Upper lobe of left lung (tissue), 6 donors: Measurements from ENCODE around the gene VTCN1. TPM values are rescaled to one million over a fixed set of nuclear protein-coding genes. Genes with fewer than 3 reads are reported as not detected.

ENCODE experiments used
- ATAC-seq, 2 donors: fragments of 200-7000 bp; cut with Tn5 transposase; one replicate each; pipeline ENCODE4 v1.9.1; 2022; ENCODE audit warnings: mild to moderate bottlenecking in 2 of 2, moderate library complexity in 2 of 2; ENCODE audit not compliant: low FRiP score in 2 of 2
- DNase-seq, 2 donors: peaks; one replicate each; pipeline ENCODE4 v3.0.0-alpha.2; 2019 to 2020
- H3K27ac ChIP-seq, 4 donors: fragments of 200-600 bp; sonication (generic); one replicate each; pipeline ENCODE4 v1.5.1; 2016 to 2019
- H3K27me3 ChIP-seq, 4 donors: fragments of 200-600 bp; sonication (generic); one replicate each; pipeline ENCODE4 v1.5.1; 2017 to 2019
- H3K36me3 ChIP-seq, 4 donors: fragments of 200-600 bp; sonication (generic); one replicate each; pipeline ENCODE4 v1.5.1; 2016 to 2019
- H3K4me1 ChIP-seq, 4 donors: fragments of 200-600 bp; sonication (generic); one replicate each; pipeline ENCODE4 v1.5.1; 2018 to 2019
- H3K4me3 ChIP-seq, 4 donors: fragments of 200-600 bp; sonication (generic); one replicate each; pipeline ENCODE4 v1.5.1; 2017 to 2019; ENCODE audit warnings: mild to moderate bottlenecking in 2 of 4, moderate library complexity in 1 of 4
- H3K9me3 ChIP-seq, 4 donors: fragments of 200-600 bp; sonication (generic); one replicate each; pipeline ENCODE4 v1.5.1; 2018 to 2019
- CTCF ChIP-seq, 6 experiments: fragments of 450-650 bp in 4 of 6; fragments of 200-600 bp in 2 of 6; sonication (generic) in 2 of 6; IDR thresholded peaks; one replicate each; pipeline ENCODE4 v1.5.1; 2016 to 2019; ENCODE audit warnings: antibody characterized with exemption in 6 of 6
- EP300 ChIP-seq, 4 donors: sonication (generic); formaldehyde crosslinking; IDR thresholded peaks; one replicate each; pipeline ENCODE4 v1.5.1; 2017; ENCODE audit warnings: antibody characterized with exemption in 4 of 4, control low read depth in 2 of 4
- POLR2A ChIP-seq, 4 donors: fragments of 450-650 bp; IDR thresholded peaks; one replicate each; pipeline ENCODE4 v1.5.1; 2016 to 2017; ENCODE audit warnings: antibody characterized with exemption in 4 of 4, mild to moderate bottlenecking in 2 of 4
- POLR2AphosphoS5 ChIP-seq, 2 donors: sonication (generic); formaldehyde crosslinking; IDR thresholded peaks; one replicate each; pipeline ENCODE4 v1.5.1; 2017; ENCODE audit warnings: antibody characterized with exemption in 2 of 2
- WGBS, 2 donors: methylation state at CpG; one replicate each; pipeline ENCODE4 v1.1.5; 2017 to 2018; 5-methylcytosine and 5-hydroxymethylcytosine counted together
- total RNA-seq, 6 donors: library from RNA; depleted of rRNA in 4 of 6; stranded (reverse); fragments of >200 nt in 4 of 6; gene quantifications; one replicate each; pipeline versions ENCODE4 v1.1.0 to v1.2.1, GENCODE V29; 2016 to 2021
- donor health status: DM: no; HTN: no; CAD: no; lungs with moderate emphysema.
- donor health status: DM: no; HTN: yes; CAD: no; lungs with severe emphysema.

Gene VTCN1
- total RNA-seq, 6 donors from 2014 or later = 0.44 to 1.7 (median 1.2) TPM; not detected in 3

- ATAC-seq = no peak
- Histone ChIP-seq H3K4me3 (no peak overlapping the region), H3K9me3 (no peaks in the 10 kb centered on the region), H3K36me3 (no peaks in the 10 kb centered on the region), H3K27me3 (peaks cover 0 to 4% (median 0%) of the 10 kb centered on the region in 4 donors), H3K4me1 (no peaks in the 10 kb centered on the region), H3K27ac (no peak overlapping the region)
- no peak for DNase-seq
- WGBS, 2 donors = 58 to 64% methylated on average over 2 of the region's 2 CpGs
- TF ChIP-seq EP300 (IDR thresholded peaks at IDR 0.05) (no peak), CTCF (IDR thresholded peaks at IDR 0.05) (no peak), POLR2AphosphoS5 (IDR thresholded peaks at IDR 0.05) (no peak), POLR2A (IDR thresholded peaks at IDR 0.05) (no peak)
Observed at GRCh38 chr1:117244971-117245370, 34.2 kb upstream of the VTCN1 start.

- H3K4me1 ChIP-seq = no peaks in the 10 kb centered on the region
- no peak for TF ChIP-seq CTCF (IDR thresholded peaks at IDR 0.05)
- TF ChIP-seq POLR2AphosphoS5 (IDR thresholded peaks at IDR 0.05) = no peak
- TF ChIP-seq POLR2A (IDR thresholded peaks at IDR 0.05) = no peak
- no peak for TF ChIP-seq EP300 (IDR thresholded peaks at IDR 0.05)
- no peak overlapping the region for H3K4me3 ChIP-seq
- DNase-seq (no peak), ATAC-seq (no peak)
- H3K27me3 ChIP-seq = peaks cover 0 to 4% (median 0%) of the 10 kb centered on the region in 4 donors
- H3K36me3 ChIP-seq = no peaks in the 10 kb centered on the region
- H3K9me3 ChIP-seq = no peaks in the 10 kb centered on the region
- H3K27ac ChIP-seq = no peak overlapping the region
- WGBS, 2 donors = 82 to 85% methylated on average over 2 of the region's 2 CpGs
Observed at GRCh38 chr1:117244306-117244705, 33.6 kb upstream of the VTCN1 start.

GRCh38 chr1:117241512-117241911 is 30.8 kb upstream of the VTCN1 start:
- Histone ChIP-seq H3K36me3 (no peaks in the 10 kb centered on the region), H3K27ac (no peak overlapping the region), H3K4me1 (peaks cover 0 to 6% (median 3%) of the 10 kb centered on the region in 4 donors), H3K9me3 (no peaks in the 10 kb centered on the region), H3K4me3 (no peak overlapping the region), H3K27me3 (peaks cover 0 to 4% (median 0%) of the 10 kb centered on the region in 4 donors)
- 69 to 82% methylated on average over 3 of the region's 3 CpGs for WGBS, 2 donors
- no peak for ATAC-seq
- no peak for DNase-seq
- TF ChIP-seq EP300 (IDR thresholded peaks at IDR 0.05) = no peak
- TF ChIP-seq POLR2A (IDR thresholded peaks at IDR 0.05) = no peak
- no peak for TF ChIP-seq CTCF (IDR thresholded peaks at IDR 0.05)
- no peak for TF ChIP-seq POLR2AphosphoS5 (IDR thresholded peaks at IDR 0.05)

GRCh38 chr1:117240547-117240946 is 29.8 kb upstream of the VTCN1 start:
- Histone ChIP-seq H3K4me1 (peaks cover 0 to 6% (median 3%) of the 10 kb centered on the region in 4 donors), H3K36me3 (no peaks in the 10 kb centered on the region), H3K9me3 (no peaks in the 10 kb centered on the region), H3K4me3 (no peak overlapping the region), H3K27me3 (peaks cover 0 to 4% (median 0%) of the 10 kb centered on the region in 4 donors), H3K27ac (no peak overlapping the region)
- no peak for TF ChIP-seq POLR2AphosphoS5 (IDR thresholded peaks at IDR 0.05)
- TF ChIP-seq POLR2A (IDR thresholded peaks at IDR 0.05) = no peak
- TF ChIP-seq CTCF (IDR thresholded peaks at IDR 0.05) = no peak
- TF ChIP-seq EP300 (IDR thresholded peaks at IDR 0.05) = no peak
- 87 to 88% methylated on average over 4 of the region's 4 CpGs for WGBS, 2 donors
- DNase-seq = no peak
- no peak for ATAC-seq

GRCh38 chr1:117239467-117239866 is 28.7 kb upstream of the VTCN1 start:
- no peak for DNase-seq
- no peaks in the 10 kb centered on the region for H3K36me3 ChIP-seq
- H3K27me3 ChIP-seq = peaks cover 0 to 4% (median 0%) of the 10 kb centered on the region in 4 donors
- peaks cover 0 to 6% (median 3%) of the 10 kb centered on the region in 4 donors for H3K4me1 ChIP-seq
- no peak for ATAC-seq
- H3K27ac ChIP-seq = no peak overlapping the region
- no peak overlapping the region for H3K4me3 ChIP-seq
- no peak for TF ChIP-seq POLR2A (IDR thresholded peaks at IDR 0.05)
- TF ChIP-seq EP300 (IDR thresholded peaks at IDR 0.05) = no peak
- no peak for TF ChIP-seq POLR2AphosphoS5 (IDR thresholded peaks at IDR 0.05)
- no peak for TF ChIP-seq CTCF (IDR thresholded peaks at IDR 0.05)
- no peaks in the 10 kb centered on the region for H3K9me3 ChIP-seq
